ENCODE measurements around the gene PPP1R7.

The PPP1R7 gene

DNA sequence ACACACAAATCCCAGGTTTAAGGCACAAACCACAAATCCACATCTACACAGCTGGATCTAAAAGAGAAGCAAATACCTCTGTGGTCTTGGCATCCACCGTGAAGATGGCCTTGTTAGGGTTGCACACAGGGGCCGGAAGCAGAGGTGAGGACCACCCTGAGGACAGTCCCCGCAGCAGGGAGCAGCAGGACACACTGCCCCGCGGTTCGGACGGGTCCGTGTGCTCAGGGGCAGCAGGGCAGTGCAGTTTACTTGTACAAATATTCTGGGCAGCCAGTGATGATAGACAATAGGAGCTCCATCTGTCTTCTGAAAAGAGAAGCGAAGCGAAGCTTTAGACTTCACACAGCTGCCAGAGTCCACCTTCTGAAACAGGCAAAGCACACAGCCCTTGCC, 9.8 kb upstream of the PPP1R7 start:
- no peak for DNase-seq (ENCODE audit: low spot score)

DNA sequence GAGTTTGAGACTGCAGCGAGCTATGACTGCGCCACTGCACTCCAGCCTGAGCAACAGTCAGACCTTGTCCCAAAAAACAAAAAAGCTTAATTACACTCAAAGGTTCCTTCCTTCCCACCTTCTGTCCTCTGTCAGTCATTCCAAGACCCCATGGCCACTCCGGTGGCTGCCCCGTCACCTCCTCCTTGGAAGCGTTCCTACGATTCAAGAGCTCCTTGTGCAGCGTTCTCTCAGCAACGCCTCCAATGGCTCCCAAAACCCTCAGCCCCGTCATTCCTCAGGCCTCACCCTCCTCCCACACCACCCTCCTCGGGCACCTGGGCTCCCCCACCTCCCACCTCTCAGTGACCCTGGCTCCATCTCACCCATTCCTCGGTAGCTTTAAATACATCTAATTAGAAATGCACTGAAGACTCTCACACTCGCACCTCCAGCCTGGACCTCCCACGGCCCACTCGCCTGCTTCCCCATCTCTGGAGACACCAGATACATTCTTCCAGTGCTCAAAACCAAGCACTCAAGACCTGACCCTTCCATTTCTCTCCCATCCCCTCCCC, 9.0 kb upstream of the PPP1R7 start:
- DNase-seq (ENCODE audit: low spot score) = no peak

DNA sequence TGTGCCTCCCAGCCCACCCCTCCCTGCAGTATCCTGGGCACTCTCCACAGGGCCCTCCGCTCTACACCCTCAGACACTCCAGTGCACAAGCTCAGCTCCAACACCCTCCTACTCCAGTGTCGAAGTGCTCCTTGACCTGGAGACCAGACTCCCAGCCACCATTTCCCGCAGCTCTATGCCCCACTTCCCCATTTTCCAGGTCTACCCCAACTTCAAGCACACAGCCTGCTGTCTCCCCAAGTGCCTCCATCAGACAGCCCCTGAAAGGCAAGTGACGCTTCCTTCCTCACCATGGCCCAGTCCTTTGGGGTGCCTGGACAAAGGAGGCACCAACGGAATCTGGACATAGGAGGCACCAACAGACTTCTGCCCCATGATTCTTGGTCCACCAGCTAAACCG, 8.2 kb upstream of the PPP1R7 start:
- DNase-seq (ENCODE audit: low spot score) = no peak

DNA sequence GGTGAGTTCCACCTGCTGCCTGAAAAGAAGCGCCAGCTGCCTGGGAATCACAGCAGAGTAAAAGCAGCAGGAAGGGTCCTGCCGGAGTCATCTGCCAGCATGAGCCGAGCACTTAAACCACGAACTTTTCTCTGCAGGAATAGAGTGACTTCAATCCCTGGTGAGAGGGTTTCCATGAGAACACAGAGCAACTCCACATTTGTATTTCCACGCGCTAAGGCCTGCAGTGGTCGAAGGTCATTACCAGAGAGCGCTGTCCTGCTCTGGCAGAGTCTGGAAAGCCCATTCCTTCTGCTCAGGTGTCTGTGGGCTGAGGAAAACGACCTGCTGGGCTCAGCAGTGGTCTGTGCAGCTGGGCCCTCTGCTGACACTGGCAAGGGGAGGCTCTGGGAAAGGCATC, 7.7 kb upstream of the PPP1R7 start:
- no peak for DNase-seq (ENCODE audit: low spot score)

DNA sequence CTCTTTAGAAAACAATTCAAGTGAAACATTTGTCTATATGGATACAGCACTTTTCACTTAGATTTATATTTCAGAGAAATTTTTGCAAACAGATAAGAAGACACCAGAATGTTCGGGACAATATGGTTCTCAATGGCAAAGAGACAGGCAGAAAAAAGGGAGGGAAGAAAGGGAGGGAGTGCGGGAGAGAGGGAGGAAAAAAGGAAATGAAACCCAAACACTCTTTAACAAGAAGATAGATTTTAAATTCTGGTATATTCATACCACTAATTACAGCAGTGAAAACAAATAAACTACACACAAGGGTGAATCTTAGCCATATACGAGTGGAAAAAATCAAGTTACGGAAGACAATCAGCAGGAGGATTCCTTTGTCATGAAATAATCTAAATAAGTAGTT, 4.0 kb upstream of the PPP1R7 start:
- DNase-seq (ENCODE audit: low spot score) = no peak

DNA sequence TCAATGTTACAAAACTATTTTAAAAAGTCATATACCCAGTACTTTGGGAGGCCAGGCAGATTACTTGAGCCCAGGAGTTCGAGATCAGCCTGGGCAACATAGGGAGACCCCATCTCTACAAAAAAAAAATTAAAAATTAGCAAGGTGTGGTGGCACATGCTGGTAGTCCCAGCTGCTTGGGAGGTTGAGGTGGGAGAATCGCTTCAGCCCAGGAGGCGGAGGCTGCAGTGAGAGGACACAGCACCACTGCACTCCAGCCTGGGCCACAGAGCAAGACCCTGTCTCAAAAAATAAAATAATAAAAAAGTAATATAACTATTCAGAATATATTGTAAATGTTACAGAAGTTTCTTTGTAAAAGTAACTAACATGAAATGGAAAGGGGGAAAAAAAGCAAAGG, 2.9 kb upstream of the PPP1R7 start:
- DNase-seq (ENCODE audit: low spot score) = no peak

DNA sequence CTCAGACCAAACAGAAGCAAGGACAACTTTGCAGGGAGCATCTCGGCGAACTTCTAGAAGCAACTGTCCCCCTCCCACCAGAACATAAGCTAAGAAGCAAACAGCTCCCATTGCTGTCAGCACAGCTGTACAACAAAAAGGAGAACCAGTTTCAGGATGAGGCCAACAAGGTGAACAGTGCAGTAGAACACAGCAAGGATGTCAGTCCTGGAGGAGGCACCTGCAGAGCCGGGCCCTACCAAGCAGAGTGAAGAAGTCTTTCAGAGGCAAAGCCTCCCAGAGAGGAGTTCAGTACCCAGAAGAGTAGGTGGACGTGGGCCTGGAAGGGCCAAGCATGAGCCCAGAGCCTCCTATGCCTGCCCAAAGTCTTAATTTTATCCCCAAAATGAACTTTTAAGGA, 2.0 kb upstream of the PPP1R7 start:
- DNase-seq (ENCODE audit: low spot score) = no peak

DNA sequence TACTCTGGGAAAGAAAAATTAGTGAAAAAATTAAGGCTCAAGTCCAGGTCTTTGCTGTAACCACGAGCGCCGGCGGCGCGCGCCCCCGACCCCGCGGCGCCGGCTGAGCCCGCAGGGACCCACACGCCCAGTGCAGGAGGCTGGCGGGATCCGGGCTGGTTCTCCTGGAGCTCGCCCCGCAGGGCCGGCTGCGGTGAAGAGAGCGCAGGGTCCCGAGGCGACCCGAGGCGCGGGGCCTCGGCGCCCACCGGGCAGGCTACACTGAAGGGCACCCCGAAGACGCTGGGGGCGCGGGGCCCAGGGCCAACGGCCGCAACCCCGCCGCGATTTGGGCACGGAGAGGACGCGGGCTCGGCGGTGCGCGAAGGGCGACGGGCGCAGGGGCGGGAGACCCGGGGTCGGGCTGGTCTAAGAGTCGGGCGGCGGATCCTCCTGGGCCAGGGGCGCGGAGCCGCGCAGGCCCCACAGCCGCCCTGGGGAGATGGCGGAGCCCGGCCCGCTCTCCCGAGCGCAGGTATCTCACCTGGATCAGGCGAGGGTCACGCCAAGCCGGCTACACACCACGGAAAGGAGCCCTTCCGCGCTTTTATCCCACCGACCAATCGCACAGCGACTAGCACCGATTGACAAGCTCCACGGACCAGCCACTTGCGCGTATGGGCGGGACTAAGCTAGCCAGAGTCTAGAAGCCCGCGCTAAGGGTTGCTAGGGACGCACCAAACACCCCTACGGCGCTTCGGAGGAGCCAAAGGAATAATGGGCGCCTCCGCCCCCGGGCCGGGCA, 1.2 kb upstream of the PPP1R7 start, which contains the start of gene PASK:
Gene PASK (minus strand): TSS at position 582 of the 784 bp plus-strand sequence. CDS start 6,440 bp downstream, outside the sequence.
- DNase-seq (ENCODE audit: low spot score) = peak; percentile 98

DNA sequence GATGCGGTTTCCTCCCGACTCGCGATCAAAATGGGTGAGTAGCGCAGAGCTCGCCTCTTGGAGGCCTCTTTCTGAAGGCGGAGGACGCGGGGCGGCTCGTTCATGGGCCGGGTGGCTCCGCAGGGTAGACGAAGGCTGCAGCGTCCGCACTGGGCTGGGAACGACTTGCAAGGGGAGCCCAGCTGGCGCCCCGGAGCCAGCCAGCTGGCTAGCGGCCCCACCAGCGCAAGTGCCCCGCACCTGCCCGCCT, 667 bp upstream of the PPP1R7 start:
- no peak for DNase-seq (ENCODE audit: low spot score)

DNA sequence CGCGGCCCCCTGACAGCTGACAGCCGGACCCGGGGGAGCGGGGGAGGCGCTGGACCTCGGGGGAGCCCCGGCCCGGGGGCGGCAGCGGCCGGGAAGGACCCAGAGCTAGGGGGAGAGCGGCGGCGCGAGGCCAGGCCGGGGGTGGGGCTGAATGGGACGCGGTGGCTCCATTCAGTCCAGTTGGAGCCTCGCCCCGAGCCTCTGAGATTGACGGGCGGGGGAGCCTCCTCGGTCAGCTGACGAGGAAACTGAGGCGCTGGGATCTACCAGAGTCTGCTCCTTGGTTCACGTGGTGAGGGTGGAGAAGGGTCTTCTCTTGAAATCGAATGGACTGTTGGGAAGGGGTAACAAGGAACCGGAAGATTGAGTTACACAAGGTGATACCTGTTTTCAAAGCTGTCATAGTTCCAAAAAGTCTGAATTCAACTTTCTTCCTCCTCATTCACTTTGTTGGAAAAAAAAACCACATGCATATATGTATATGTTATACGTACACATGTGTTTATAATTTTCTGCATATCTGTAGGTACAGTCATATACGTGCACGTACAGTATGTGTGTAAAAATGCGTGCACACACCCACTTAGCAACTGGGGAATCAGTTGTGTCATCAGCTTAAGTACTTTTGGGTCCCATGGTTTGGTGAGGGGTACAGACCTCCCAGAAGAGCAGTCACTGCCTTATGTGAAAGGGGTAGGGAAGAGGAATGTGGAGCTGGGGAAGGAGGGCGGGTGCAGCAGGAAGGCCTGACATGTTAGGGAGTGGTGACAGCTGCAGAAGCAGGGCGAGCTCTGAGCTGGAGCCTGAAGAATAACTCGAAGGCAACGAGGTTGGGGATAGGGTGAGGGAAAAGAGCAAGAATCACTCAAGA, 628 bp downstream of the PPP1R7 start:
- no peak for DNase-seq (ENCODE audit: low spot score)

DNA sequence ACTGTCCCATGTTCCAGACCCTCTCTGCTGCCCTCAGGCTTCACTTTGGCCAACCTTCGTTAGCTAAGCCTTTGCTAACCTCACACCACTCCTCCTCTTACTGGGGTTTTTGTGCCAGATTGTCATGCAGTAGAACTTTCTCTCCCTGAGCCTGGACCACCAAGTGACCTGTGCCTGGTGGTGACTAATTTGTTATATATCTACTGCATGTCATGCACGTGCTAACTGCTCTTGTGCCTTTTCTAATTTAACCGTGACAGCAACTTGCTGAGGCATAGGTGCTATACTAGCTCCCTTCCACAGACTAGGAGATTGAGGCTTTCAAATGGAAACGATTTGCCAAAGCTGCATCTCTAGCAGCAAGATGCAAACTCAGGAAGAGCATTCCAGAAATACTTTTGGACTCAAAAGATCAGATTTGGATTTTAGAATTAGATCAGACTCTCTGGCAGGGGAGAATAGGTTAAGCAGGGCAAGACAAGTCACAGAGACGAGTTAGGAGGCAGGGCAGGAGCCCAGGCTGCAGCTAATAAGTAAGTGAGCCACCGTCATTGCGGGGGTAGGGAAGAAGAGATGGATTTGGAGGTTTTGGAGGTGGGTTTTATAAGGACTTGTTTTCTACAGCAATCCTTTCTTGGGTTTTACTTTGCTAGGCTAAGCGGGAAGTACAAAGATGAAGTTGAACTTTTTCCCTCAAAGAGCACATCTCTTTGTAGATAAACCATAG, 1.8 kb downstream of the PPP1R7 start:
- DNase-seq (ENCODE audit: low spot score) = no peak

DNA sequence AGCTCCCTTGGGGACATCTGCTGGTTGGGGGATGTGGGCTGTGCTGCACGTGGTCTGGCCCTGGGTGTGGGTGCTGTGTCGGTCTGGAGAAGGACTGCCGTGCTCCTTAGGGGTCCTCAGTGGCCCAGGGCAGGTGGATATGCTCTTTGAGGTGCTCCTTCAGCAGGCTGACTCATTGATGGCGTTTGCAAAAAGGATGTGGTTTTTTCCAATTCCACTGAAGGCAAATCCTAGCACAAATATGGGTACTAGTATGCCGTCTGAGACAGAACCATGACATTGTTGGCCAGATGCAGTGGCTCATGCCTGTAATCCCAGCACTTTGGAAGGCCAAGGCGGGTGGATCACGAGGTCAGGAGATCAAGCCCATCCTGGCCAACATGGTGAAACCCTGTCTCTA, 3.3 kb downstream of the PPP1R7 start:
- no peak for DNase-seq (ENCODE audit: low spot score)

DNA sequence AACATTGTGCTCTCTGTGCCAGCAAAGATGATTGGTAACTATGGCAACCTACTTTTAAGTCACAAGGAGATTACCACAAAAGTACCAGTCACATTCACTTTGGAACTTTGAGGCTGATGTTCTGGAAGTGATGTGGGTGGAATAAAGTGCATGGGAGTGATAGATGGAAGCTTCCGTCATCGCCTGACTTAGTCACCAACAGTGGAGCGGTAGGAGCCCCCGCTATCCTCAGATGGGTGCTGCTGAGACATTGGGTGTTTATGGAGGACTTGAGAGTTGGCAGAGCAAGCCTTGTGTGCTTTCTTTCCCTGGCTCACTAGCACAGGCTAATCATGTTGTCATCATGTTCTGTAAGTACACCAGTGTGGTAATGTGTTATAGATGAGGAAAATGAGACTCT, 4.6 kb downstream of the PPP1R7 start:
- DNase-seq (ENCODE audit: low spot score) = no peak

DNA sequence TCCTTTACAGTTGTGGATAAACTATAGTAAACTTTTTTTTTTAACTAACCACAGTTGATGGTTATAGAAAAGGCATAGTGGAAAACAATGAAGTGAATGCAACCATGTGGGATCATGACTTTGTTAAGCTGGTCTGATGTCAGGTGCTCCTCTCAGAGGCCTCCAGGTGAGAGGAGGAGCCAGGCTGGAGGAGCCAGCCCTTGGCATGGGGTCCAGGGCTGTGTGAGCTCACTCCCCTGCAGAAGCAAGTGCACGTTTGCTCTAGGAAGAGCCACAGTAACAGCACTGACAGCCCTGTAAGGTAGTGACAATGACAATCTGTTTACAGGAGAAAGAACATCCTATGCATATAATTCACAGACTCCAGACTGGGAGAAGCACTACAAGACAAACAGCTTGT, 5.7 kb downstream of the PPP1R7 start:
- no peak for DNase-seq (ENCODE audit: low spot score)

DNA sequence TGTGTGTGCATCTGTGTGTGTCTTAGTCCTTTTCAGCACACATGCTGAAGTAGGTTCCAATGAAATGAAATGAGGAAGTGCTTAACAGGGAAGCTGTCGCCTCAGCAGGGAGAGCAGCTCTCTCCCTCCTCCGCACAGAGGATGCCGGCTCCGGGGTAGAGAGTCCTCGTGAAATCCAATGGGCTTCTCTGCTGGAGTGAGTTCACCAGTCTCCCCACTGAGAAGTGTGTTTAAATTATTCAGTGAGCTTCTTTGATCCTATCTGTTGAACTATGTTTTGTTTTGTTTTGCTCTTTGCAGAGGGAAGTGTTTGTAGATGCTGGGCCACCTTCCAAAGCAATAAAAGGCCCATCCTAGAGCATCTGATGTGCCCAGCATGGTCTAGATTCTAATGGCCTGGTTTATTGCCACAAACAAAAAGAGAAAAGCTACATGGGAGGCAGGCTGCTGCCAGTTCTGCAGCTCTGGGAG, 6.7 kb downstream of the PPP1R7 start:
- DNase-seq (ENCODE audit: low spot score) = no peak

DNA sequence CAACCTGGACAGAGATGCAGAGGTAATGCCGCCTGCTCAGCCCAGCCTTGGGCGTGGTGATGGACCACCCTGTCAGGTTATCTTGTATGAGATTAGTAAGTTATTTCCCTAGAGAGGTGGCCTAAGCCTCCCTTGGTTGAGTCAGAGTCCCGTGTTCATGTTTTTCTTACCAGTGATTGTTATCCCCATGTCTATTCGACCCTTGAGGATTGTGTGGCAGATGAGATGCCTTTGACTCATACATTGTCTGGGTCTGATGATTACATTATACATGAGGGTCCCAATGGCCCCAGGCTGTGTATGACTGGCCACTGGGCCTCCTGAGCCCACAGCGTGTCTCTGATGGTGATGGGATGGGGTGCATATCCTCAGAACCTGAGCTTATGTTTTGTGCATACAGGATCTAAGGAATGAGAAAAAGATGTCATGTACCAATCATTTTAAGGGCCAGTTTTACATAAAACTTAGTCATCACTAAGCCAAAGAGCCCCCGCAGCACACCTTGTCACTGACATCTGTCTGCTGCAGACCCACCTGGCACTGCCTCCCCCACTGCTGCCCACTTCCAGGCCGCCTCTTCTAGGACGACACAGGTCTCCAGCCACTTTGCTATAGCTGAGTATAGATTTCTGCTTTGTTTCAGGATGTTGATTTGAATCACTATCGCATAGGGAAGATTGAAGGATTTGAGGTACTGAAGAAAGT, 7.7 kb downstream of the PPP1R7 start:
- peak; percentile 55 for DNase-seq (ENCODE audit: low spot score)

DNA sequence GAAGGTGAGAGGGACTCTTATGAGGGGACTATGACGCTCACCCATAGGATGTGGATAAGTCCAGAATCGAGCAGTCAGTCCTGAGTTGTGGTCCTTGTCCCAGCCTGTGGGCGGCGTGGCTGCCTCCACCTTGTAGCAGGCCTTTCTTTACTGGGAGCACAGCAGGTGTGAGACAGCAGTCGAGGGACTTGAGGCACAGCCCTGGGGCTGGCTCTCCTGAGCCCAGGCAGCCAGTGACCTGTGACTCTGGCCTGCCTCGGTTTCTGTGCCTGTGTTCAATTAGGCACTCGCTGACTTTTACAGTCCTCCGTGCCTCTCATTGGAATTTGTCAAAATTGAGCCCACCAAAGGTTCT, 8.3 kb downstream of the PPP1R7 start:
- no peak for DNase-seq (ENCODE audit: low spot score)

DNA sequence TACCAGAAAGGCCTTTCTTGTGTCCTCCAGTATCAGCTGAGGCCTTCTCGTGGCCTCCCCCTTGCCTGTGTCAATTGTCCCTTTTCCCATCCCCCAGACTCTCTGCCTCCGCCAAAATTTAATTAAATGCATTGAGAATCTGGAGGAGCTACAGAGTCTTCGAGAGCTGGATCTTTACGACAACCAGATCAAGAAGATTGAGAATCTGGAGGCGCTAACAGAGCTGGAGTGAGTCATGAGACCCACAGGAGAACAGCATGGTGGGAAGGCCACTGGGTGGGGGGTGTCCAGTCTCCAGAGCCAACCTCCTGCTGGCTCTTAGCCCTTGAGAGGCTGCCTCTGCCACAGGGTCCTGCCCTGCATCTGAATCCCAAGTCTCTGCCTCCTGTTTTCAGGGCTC, 8.8 kb downstream of the PPP1R7 start:
- no peak for DNase-seq (ENCODE audit: low spot score)

DNA sequence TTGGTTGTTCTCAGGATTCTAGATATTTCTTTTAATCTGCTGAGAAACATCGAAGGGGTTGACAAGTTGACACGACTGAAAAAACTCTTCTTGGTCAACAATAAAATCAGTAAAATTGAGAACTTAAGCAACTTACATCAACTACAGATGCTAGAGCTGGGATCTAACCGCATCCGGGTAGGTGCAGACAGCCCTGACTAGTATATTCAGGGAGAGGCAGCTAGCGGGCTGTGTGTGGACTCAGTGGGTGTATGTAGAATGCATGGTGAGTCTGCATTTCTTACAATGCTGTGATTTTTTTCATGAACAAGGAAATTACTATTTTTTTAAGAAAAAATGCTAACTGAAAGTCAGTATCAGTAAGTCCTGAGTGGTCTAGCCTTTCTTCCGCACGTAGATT, 10.1 kb downstream of the PPP1R7 start:
- no peak for DNase-seq (ENCODE audit: low spot score)

DNA sequence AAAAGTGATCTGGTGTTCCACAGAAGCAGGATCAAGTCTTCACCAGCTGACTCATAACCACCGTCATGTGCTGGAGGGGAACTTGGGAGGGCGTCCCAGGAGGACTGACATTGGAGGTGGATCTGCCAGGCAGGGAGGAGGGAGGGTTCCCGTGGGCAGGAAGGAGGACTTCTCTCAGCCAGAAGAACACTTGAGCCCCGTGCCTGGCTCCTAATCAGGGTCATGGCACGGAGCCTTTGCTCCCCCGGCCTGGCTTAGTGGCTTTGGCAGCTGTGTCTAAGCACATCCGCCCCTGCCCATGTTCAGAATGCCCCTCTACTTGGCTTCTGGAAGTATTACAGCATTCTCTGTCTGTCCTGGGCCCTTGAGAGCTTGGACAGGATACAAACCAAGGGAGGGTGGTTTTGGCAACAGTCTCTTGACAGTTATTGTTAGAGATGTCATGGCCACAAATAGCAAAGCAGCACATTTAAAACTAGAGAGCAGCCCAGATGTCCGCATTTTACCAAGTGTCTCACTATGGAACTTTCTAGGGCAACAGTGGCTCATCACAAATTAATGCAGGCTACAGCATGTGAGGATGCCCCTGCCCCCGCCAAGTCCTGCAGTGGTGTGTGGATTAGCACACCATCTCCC, 11.5 kb downstream of the PPP1R7 start:
- peak; percentile 90 for DNase-seq (ENCODE audit: low spot score)

DNA sequence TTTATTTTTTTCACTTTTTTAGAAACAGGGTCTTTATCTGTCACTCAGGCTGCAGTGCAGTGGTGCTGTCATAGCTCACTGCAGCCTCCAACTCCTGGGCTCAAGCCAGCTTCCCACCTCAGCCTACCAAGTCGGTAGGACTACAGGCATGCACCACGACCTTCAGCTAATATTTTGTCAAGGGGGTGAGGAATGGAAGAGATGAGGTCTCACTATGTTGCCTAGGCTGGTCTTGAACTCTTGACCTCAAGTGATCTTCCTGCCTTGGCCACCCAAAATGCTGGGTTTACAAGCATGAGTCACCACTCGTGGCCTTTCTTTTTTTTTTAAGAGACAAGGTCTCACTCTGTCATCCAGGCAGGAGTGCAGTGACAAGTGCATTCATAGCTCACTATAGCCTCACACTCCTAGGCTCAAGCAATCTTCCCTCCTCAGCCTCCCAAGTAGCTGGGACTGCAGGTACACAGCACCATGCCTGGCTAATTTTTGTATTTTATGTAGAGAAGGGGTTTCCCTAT, 13.4 kb downstream of the PPP1R7 start:
- DNase-seq (ENCODE audit: low spot score) = no peak
